Right forelimb (tissue), 1 donor: ENCODE results near the gene PNMA5.

Experiments
- DNase-seq: peaks from one replicate; pipeline ENCODE4 v3.0.0-alpha.2; 2018

PNMA5 gene

GRCh38 chrX:152958524-152959465, 35.1 kb downstream of the PNMA5 start:
- DNase-seq = peak; percentile 92

GRCh38 chrX:152958047-152958446, 35.9 kb downstream of the PNMA5 start:
- DNase-seq = no peak

GRCh38 chrX:152950786-152951185, 43.1 kb downstream of the PNMA5 start:
- DNase-seq = no peak

- no peak for DNase-seq
Observed at GRCh38 chrX:152949114-152949513, 44.8 kb downstream of the PNMA5 start.

- DNase-seq = no peak
Observed at GRCh38 chrX:152946681-152947080, 47.2 kb downstream of the PNMA5 start.

- DNase-seq = no peak
Observed at GRCh38 chrX:152945021-152945979, 48.6 kb downstream of the PNMA5 start.

DNA sequence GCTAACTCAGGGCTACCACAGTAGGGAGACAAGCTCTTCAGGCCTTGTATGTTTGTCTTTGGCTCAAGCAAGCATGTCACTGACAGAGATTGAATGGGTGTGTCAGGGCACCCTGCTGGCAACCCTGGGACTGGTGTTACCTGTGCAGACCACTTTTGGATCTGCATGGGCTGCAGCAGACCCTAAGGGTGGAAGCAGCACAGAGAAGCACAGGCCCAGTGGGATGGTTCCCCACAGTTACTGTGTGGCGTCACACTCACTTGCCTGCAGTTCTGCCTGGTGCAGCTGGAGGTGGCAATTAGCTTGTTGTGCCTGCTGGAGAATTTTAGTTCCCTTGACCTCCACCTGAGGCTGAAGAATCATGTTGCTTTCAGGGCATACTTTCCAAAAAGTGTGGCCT, 50.1 kb downstream of the PNMA5 start:
- DNase-seq = no peak

GRCh38 chrX:152942077-152942442, 51.9 kb downstream of the PNMA5 start:
- no peak for DNase-seq

GRCh38 chrX:152941328-152942076, 52.4 kb downstream of the PNMA5 start:
- DNase-seq = peak; percentile 92
